HG03095 (cell line): Measurements from ENCODE around the gene PACS2.

Source experiments
- ATAC-seq: cut with Tn5 transposase; IDR thresholded peaks from one replicate; pipeline ENCODE4 v1.9.1; 2021; ENCODE audit warnings: moderate library complexity; ENCODE audit not compliant: unreplicated experiment

PACS2 gene

GRCh38 chr14:105419195-105420091 lies 104.9 kb downstream of the PACS2 start, which contains the start of gene MTA1:
Gene MTA1 (plus strand): TSS chr14:105419827. CDS start chr14:105420036, 209 bp downstream.
- no peak for ATAC-seq

- no peak for ATAC-seq
Measured at GRCh38 chr14:105420101-105420973, 105.8 kb downstream of the PACS2 start.

- no peak for ATAC-seq
Measured at GRCh38 chr14:105420974-105421674, 106.6 kb downstream of the PACS2 start.

GRCh38 chr14:105421723-105422615 lies 107.4 kb downstream of the PACS2 start:
- ATAC-seq = no peak

- no peak for ATAC-seq
Measured at GRCh38 chr14:105422695-105423487, 108.3 kb downstream of the PACS2 start.

GRCh38 chr14:105423488-105424195 lies 109.1 kb downstream of the PACS2 start:
- no peak for ATAC-seq

- no peak for ATAC-seq
Measured at GRCh38 chr14:105424861-105425260, 110.3 kb downstream of the PACS2 start.

- no peak for ATAC-seq
Measured at GRCh38 chr14:105425823-105426247, 111.3 kb downstream of the PACS2 start.

- no peak for ATAC-seq
Measured at GRCh38 chr14:105426416-105427130, 112.0 kb downstream of the PACS2 start.

GRCh38 chr14:105427412-105427811 lies 112.9 kb downstream of the PACS2 start:
- no peak for ATAC-seq

GRCh38 chr14:105427936-105428485 lies 113.5 kb downstream of the PACS2 start:
- ATAC-seq = no peak

GRCh38 chr14:105430042-105430441 lies 115.5 kb downstream of the PACS2 start:
- no peak for ATAC-seq

GRCh38 chr14:105430565-105430964 lies 116.0 kb downstream of the PACS2 start:
- ATAC-seq = no peak

- ATAC-seq = no peak
Measured at GRCh38 chr14:105431256-105431655, 116.7 kb downstream of the PACS2 start.

- ATAC-seq = no peak
Measured at GRCh38 chr14:105432657-105433056, 118.1 kb downstream of the PACS2 start.

GRCh38 chr14:105433161-105433605 lies 118.6 kb downstream of the PACS2 start:
- no peak for ATAC-seq

GRCh38 chr14:105436402-105436801 lies 121.9 kb downstream of the PACS2 start:
- ATAC-seq = no peak
